ENCODE measurements around the gene ORM1.

ORM1 gene

GRCh38 chr9:114282507-114282906 is 40.4 kb upstream of the ORM1 start:
- Mint-ChIP-seq H3K27ac (peak overlapping the region in 1 of 2 donors; percentile 53), H3K36me3 (ENCODE audit: insufficient read depth) (no peaks in the 10 kb centered on the region), H3K4me3 (no peak overlapping the region), H3K4me1 (ENCODE audit: low read depth in 2 of 2) (peaks cover 2 to 6% of the 10 kb centered on the region in 2 donors), H3K9me3 (peaks cover 0 to 8% of the 10 kb centered on the region in 2 donors), H3K27me3 (peaks cover 8 to 38% of the 10 kb centered on the region in 2 donors)
- ATAC-seq (replicated peaks) = no peak
- no peak for DNase-seq

GRCh38 chr9:114282926-114283325 is 40.0 kb upstream of the ORM1 start:
- peak; percentile 70 for ATAC-seq (replicated peaks)
- Mint-ChIP-seq H3K27me3 (peaks cover 8 to 38% of the 10 kb centered on the region in 2 donors), H3K4me1 (ENCODE audit: low read depth in 2 of 2) (peaks cover 2 to 6% of the 10 kb centered on the region in 2 donors), H3K9me3 (peaks cover 0 to 6% of the 10 kb centered on the region in 2 donors), H3K27ac (peak overlapping the region in 1 of 2 donors; percentile 53), H3K36me3 (ENCODE audit: insufficient read depth) (no peaks in the 10 kb centered on the region), H3K4me3 (no peak overlapping the region)
- DNase-seq = no peak

- peaks cover 0 to 6% of the 10 kb centered on the region in 2 donors for H3K4me1 Mint-ChIP-seq (ENCODE audit: low read depth in 2 of 2)
- no peak overlapping the region for H3K4me3 Mint-ChIP-seq
- H3K27me3 Mint-ChIP-seq = peaks cover 8 to 38% of the 10 kb centered on the region in 2 donors
- H3K36me3 Mint-ChIP-seq (ENCODE audit: insufficient read depth) = no peaks in the 10 kb centered on the region
- no peak overlapping the region for H3K27ac Mint-ChIP-seq
- H3K9me3 Mint-ChIP-seq = no peaks in the 10 kb centered on the region
- ATAC-seq (replicated peaks) (no peak), DNase-seq (no peak)
Observed at GRCh38 chr9:114283551-114284111, 39.3 kb upstream of the ORM1 start.

- no peak overlapping the region for H3K27ac Mint-ChIP-seq
- ATAC-seq (replicated peaks) = no peak
Observed at GRCh38 chr9:114284316-114285060, 38.4 kb upstream of the ORM1 start.

GRCh38 chr9:114285166-114285867 is 37.6 kb upstream of the ORM1 start:
- no peak for DNase-seq
- H3K4me3 Mint-ChIP-seq = no peak overlapping the region
- peaks cover 8 to 38% of the 10 kb centered on the region in 2 donors for H3K27me3 Mint-ChIP-seq
- no peaks in the 10 kb centered on the region for H3K36me3 Mint-ChIP-seq (ENCODE audit: insufficient read depth)
- H3K4me1 Mint-ChIP-seq (ENCODE audit: low read depth in 2 of 2) = peaks cover 0 to 6% of the 10 kb centered on the region in 2 donors
- no peak overlapping the region for H3K27ac Mint-ChIP-seq
- H3K9me3 Mint-ChIP-seq = no peaks in the 10 kb centered on the region
- ATAC-seq (replicated peaks) = no peak

More at GRCh38 chr9:114284316-114285060, 38.4 kb upstream of the ORM1 start:
- Mint-ChIP-seq H3K4me3 (no peak overlapping the region), H3K9me3 (no peaks in the 10 kb centered on the region), H3K27me3 (peaks cover 8 to 38% of the 10 kb centered on the region in 2 donors), H3K4me1 (ENCODE audit: low read depth in 2 of 2) (peaks cover 0 to 6% of the 10 kb centered on the region in 2 donors), H3K36me3 (ENCODE audit: insufficient read depth) (no peaks in the 10 kb centered on the region)
- no peak for DNase-seq

- H3K36me3 Mint-ChIP-seq (ENCODE audit: insufficient read depth) = no peaks in the 10 kb centered on the region
- H3K9me3 Mint-ChIP-seq = no peaks in the 10 kb centered on the region
- no peak overlapping the region for H3K4me3 Mint-ChIP-seq
- H3K27ac Mint-ChIP-seq = no peak overlapping the region
- ATAC-seq (replicated peaks) (no peak), DNase-seq (no peak)
- H3K4me1 Mint-ChIP-seq (ENCODE audit: low read depth in 2 of 2) = peaks cover 3 to 10% of the 10 kb centered on the region in 2 donors
- peaks cover 8 to 41% of the 10 kb centered on the region in 2 donors for H3K27me3 Mint-ChIP-seq
Observed at GRCh38 chr9:114286146-114286679, 36.7 kb upstream of the ORM1 start.

GRCh38 chr9:114287001-114287762 is 35.7 kb upstream of the ORM1 start:
- no peak overlapping the region for H3K27ac Mint-ChIP-seq
- no peak overlapping the region for H3K4me3 Mint-ChIP-seq
- DNase-seq (no peak), ATAC-seq (replicated peaks) (no peak)
- peaks cover 7 to 35% of the 10 kb centered on the region in 2 donors for H3K27me3 Mint-ChIP-seq
- H3K9me3 Mint-ChIP-seq = no peaks in the 10 kb centered on the region
- no peaks in the 10 kb centered on the region for H3K36me3 Mint-ChIP-seq (ENCODE audit: insufficient read depth)
- peaks cover 4 to 11% of the 10 kb centered on the region in 2 donors for H3K4me1 Mint-ChIP-seq (ENCODE audit: low read depth in 2 of 2)

GRCh38 chr9:114287763-114288192 is 35.1 kb upstream of the ORM1 start:
- ATAC-seq (replicated peaks) (no peak), DNase-seq (no peak)
- Mint-ChIP-seq H3K9me3 (no peaks in the 10 kb centered on the region), H3K36me3 (ENCODE audit: insufficient read depth) (no peaks in the 10 kb centered on the region), H3K4me3 (no peak overlapping the region), H3K27ac (no peak overlapping the region), H3K4me1 (ENCODE audit: low read depth in 2 of 2) (peaks cover 4 to 7% of the 10 kb centered on the region in 2 donors), H3K27me3 (peaks cover 7 to 29% of the 10 kb centered on the region in 2 donors)

GRCh38 chr9:114288193-114289091 is 34.5 kb upstream of the ORM1 start:
- DNase-seq = no peak
- Mint-ChIP-seq H3K4me3 (no peak overlapping the region), H3K27ac (no peak overlapping the region), H3K27me3 (peaks cover 7 to 26% of the 10 kb centered on the region in 2 donors), H3K9me3 (no peaks in the 10 kb centered on the region), H3K4me1 (ENCODE audit: low read depth in 2 of 2) (peaks cover 4 to 5% of the 10 kb centered on the region in 2 donors), H3K36me3 (ENCODE audit: insufficient read depth) (no peaks in the 10 kb centered on the region)
- no peak for ATAC-seq (replicated peaks)

GRCh38 chr9:114289106-114289505 is 33.8 kb upstream of the ORM1 start:
- Mint-ChIP-seq H3K4me3 (no peak overlapping the region), H3K4me1 (ENCODE audit: low read depth in 2 of 2) (peaks cover 4 to 5% of the 10 kb centered on the region in 2 donors), H3K9me3 (no peaks in the 10 kb centered on the region), H3K27me3 (peaks cover 7 to 26% of the 10 kb centered on the region in 2 donors), H3K36me3 (ENCODE audit: insufficient read depth) (no peaks in the 10 kb centered on the region), H3K27ac (peak overlapping the region in 1 of 2 donors; percentile 78)
- ATAC-seq (replicated peaks) (no peak), DNase-seq (no peak)

- peaks cover 7 to 20% of the 10 kb centered on the region in 2 donors for H3K27me3 Mint-ChIP-seq
- H3K4me3 Mint-ChIP-seq = no peak overlapping the region
- peak overlapping the region in 1 of 2 donors; percentile 78 for H3K27ac Mint-ChIP-seq
- no peak for DNase-seq
- H3K4me1 Mint-ChIP-seq (ENCODE audit: low read depth in 2 of 2) = peaks cover 4 to 5% of the 10 kb centered on the region in 2 donors
- H3K36me3 Mint-ChIP-seq (ENCODE audit: insufficient read depth) = no peaks in the 10 kb centered on the region
- no peak for ATAC-seq (replicated peaks)
- H3K9me3 Mint-ChIP-seq = peaks cover 0 to 2% of the 10 kb centered on the region in 2 donors
Observed at GRCh38 chr9:114289571-114290481, 33.1 kb upstream of the ORM1 start.

Data from effector memory CD8-positive, alpha-beta T cell (primary cell).